Measurements from ENCODE around the gene TNFSF12. TPM values are rescaled to one million over a fixed set of nuclear protein-coding genes. Genes with fewer than 3 reads are reported as not detected.

Gene TNFSF12, protein sequence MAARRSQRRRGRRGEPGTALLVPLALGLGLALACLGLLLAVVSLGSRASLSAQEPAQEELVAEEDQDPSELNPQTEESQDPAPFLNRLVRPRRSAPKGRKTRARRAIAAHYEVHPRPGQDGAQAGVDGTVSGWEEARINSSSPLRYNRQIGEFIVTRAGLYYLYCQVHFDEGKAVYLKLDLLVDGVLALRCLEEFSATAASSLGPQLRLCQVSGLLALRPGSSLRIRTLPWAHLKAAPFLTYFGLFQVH
- 32.7 TPM for polyA plus RNA-seq
- long read RNA-seq, donor 1, partial matches to known transcripts: 0 of 4 reads
- long read RNA-seq, donor 1, other reads (novel, unspliced or antisense): 0 of 4 reads
- long read RNA-seq, donor 2, transcript TNFSF12-201 (7 exons, 1,553 nt): major isoform, 5 of 14 reads
- long read RNA-seq, donor 2, partial matches to known transcripts: 0 of 14 reads
- long read RNA-seq, donor 2, other reads (novel, unspliced or antisense): 7 of 14 reads
- long read RNA-seq, donor 3: 0 reads
- long read RNA-seq, donor 4, partial matches to known transcripts: 5 of 6 reads
- long read RNA-seq, donor 4, other reads (novel, unspliced or antisense): 0 of 6 reads
- long read RNA-seq, donor 5, transcript TNFSF12-201 (7 exons, 1,553 nt): major isoform, 7 of 19 reads
- long read RNA-seq, donor 5, partial matches to known transcripts: 6 of 19 reads
- long read RNA-seq, donor 5, other reads (novel, unspliced or antisense): 5 of 19 reads
- long read RNA-seq, donor 6, transcript TNFSF12-201 (7 exons, 1,553 nt): major isoform, 8 of 35 reads
- long read RNA-seq, donor 6, partial matches to known transcripts: 27 of 35 reads
- long read RNA-seq, donor 6, other reads (novel, unspliced or antisense): 0 of 35 reads
- long read RNA-seq, donor 7, transcript TNFSF12-201 (7 exons, 1,553 nt): major isoform, 5 of 7 reads
- long read RNA-seq, donor 7, partial matches to known transcripts: 0 of 7 reads
- long read RNA-seq, donor 7, other reads (novel, unspliced or antisense): 0 of 7 reads
- long read RNA-seq, donor 8, partial matches to known transcripts: 8 of 15 reads
- long read RNA-seq, donor 8, other reads (novel, unspliced or antisense): 0 of 15 reads
- long read RNA-seq, donor 9, transcript TNFSF12-201 (7 exons, 1,553 nt): major isoform, 5 of 8 reads
- long read RNA-seq, donor 9, partial matches to known transcripts: 0 of 8 reads
- long read RNA-seq, donor 9, other reads (novel, unspliced or antisense): 0 of 8 reads
- long read RNA-seq, donor 10, transcript TNFSF12-201 (7 exons, 1,553 nt): major isoform, 7 of 14 reads
- long read RNA-seq, donor 10, partial matches to known transcripts: 5 of 14 reads
- long read RNA-seq, donor 10, other reads (novel, unspliced or antisense): 0 of 14 reads
- long read RNA-seq, donor 11, partial matches to known transcripts: 6 of 10 reads
- long read RNA-seq, donor 11, other reads (novel, unspliced or antisense): 0 of 10 reads

DNA sequence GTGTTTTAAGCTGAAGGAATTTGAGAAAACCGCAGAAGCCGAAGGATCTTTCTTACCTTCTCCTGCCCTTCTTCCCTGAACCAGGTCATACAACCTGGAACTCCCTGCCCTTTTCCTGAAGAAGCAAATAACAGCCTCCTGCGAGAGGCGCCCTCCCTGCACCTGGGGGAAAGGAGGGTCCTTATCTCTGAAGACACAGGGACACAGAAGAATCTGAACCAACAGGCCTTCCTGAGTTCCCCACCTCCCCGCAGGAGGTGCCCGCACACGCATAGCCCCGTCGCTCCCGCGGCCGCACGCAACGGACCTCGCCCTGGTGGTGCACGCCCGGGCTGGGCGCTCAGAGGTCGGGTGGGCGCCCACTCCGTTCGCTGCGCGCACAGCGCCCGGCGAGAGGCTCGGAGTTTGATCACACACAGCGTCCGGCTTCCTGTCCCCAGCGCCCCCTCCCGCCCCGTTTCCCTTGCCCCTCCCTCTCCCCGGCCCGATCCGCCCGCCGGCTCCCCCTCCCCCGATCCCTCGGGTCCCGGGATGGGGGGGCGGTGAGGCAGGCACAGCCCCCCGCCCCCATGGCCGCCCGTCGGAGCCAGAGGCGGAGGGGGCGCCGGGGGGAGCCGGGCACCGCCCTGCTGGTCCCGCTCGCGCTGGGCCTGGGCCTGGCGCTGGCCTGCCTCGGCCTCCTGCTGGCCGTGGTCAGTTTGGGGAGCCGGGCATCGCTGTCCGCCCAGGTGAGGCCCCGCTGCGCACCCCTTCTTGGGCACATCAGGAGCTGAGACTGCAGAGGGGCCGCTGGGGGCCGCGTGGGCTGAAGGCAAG, at the start of gene TNFSF12:
TNFSF12 (plus strand) TSS at position 474 of the 816 bp plus-strand sequence; CDS start at position 570, 96 bp downstream.
- WGBS (ENCODE audit: insufficient coverage, low lambda C conversion rate): no CpG with 5 or more reads among the region's 65 CpGs
- no peaks in the 10 kb centered on the region for H3K27me3 ChIP-seq (ENCODE audit: control insufficient read depth, insufficient read depth, low read length)
- H3K9me3 ChIP-seq (ENCODE audit: control insufficient read depth, low read depth, low read length): no peaks in the 10 kb centered on the region
- peaks cover 24% of the 10 kb centered on the region for H3K4me1 ChIP-seq (ENCODE audit: control insufficient read depth, insufficient read depth, low read length)
- peak within 1 kb of the TSS; percentile 62 for H3K4me3 ChIP-seq (ENCODE audit: low read length)
- DNase-seq: peak in 1 of 2 donors; percentile 80
- H3K27ac ChIP-seq (ENCODE audit: low read length): peak within 1 kb of the TSS; percentile 90
- H3K36me3 ChIP-seq (ENCODE audit: control insufficient read depth, insufficient read depth, low read length): no peaks in the 10 kb centered on the region

DNA sequence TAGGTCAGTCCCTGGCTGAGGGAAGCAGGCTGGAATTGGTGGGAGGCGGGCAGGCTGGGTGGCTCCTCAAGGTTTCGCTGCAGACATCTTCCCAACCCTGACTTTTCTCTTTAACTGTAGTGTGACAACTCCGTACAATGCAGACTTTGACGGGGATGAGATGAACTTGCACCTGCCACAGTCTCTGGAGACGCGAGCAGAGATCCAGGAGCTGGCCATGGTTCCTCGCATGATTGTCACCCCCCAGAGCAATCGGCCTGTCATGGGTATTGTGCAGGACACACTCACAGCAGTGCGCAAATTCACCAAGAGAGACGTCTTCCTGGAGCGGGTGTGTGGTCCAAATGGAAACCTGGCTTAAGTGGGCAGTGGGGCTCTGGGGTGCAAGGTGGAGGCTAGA, 49.7 kb upstream of the TNFSF12 start:
- H3K27me3 ChIP-seq (ENCODE audit: control insufficient read depth, insufficient read depth, low read length): no peaks in the 10 kb centered on the region
- no peaks in the 10 kb centered on the region for H3K4me1 ChIP-seq (ENCODE audit: control insufficient read depth, insufficient read depth, low read length)
- no peaks in the 10 kb centered on the region for H3K9me3 ChIP-seq (ENCODE audit: control insufficient read depth, low read depth, low read length)
- no peak overlapping the region for H3K4me3 ChIP-seq (ENCODE audit: low read length)
- no peak for DNase-seq
- WGBS (ENCODE audit: insufficient coverage, low lambda C conversion rate): no CpG with 5 or more reads among the region's 11 CpGs
- H3K27ac ChIP-seq (ENCODE audit: low read length): no peak overlapping the region
- peaks cover 88% of the 10 kb centered on the region for H3K36me3 ChIP-seq (ENCODE audit: control insufficient read depth, insufficient read depth, low read length)

DNA sequence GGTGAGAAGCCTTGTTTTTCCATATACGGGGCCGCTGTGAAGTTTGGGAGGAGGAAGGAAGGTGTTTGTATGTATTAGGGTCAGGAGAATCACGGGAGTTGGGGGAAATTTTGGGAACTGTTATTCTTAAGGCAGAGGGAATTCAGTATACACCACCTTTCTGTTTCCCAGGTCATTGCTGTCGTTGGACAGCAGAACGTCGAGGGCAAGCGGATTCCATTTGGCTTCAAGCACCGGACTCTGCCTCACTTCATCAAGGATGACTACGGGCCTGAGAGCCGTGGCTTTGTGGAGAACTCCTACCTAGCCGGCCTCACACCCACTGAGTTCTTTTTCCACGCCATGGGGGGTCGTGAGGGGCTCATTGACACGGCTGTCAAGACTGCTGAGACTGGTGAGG, 47.1 kb upstream of the TNFSF12 start:
- no peak overlapping the region for H3K27ac ChIP-seq (ENCODE audit: low read length)
- no CpG with 5 or more reads among the region's 14 CpGs for WGBS (ENCODE audit: insufficient coverage, low lambda C conversion rate)
- H3K4me1 ChIP-seq (ENCODE audit: control insufficient read depth, insufficient read depth, low read length): no peaks in the 10 kb centered on the region
- no peaks in the 10 kb centered on the region for H3K27me3 ChIP-seq (ENCODE audit: control insufficient read depth, insufficient read depth, low read length)
- H3K9me3 ChIP-seq (ENCODE audit: control insufficient read depth, low read depth, low read length): no peaks in the 10 kb centered on the region
- DNase-seq: no peak
- H3K36me3 ChIP-seq (ENCODE audit: control insufficient read depth, insufficient read depth, low read length): peaks cover 91% of the 10 kb centered on the region
- no peak overlapping the region for H3K4me3 ChIP-seq (ENCODE audit: low read length)

GRCh38 chr17:7502171-7502847, 46.5 kb upstream of the TNFSF12 start:
- no peaks in the 10 kb centered on the region for H3K9me3 ChIP-seq (ENCODE audit: control insufficient read depth, low read depth, low read length)
- H3K27ac ChIP-seq (ENCODE audit: low read length): no peak overlapping the region
- DNase-seq: no peak
- no peaks in the 10 kb centered on the region for H3K4me1 ChIP-seq (ENCODE audit: control insufficient read depth, insufficient read depth, low read length)
- H3K36me3 ChIP-seq (ENCODE audit: control insufficient read depth, insufficient read depth, low read length): peaks cover 91% of the 10 kb centered on the region
- WGBS (ENCODE audit: insufficient coverage, low lambda C conversion rate): no CpG with 5 or more reads among the region's 20 CpGs
- H3K4me3 ChIP-seq (ENCODE audit: low read length): no peak overlapping the region
- no peaks in the 10 kb centered on the region for H3K27me3 ChIP-seq (ENCODE audit: control insufficient read depth, insufficient read depth, low read length)

GRCh38 chr17:7502987-7503386, 45.9 kb upstream of the TNFSF12 start:
- Histone ChIP-seq H3K4me1 (ENCODE audit: control insufficient read depth, insufficient read depth, low read length) (no peaks in the 10 kb centered on the region), H3K9me3 (ENCODE audit: control insufficient read depth, low read depth, low read length) (no peaks in the 10 kb centered on the region), H3K27ac (ENCODE audit: low read length) (no peak overlapping the region), H3K36me3 (ENCODE audit: control insufficient read depth, insufficient read depth, low read length) (peaks cover 87% of the 10 kb centered on the region), H3K4me3 (ENCODE audit: low read length) (no peak overlapping the region), H3K27me3 (ENCODE audit: control insufficient read depth, insufficient read depth, low read length) (no peaks in the 10 kb centered on the region)
- no peak for DNase-seq
- WGBS (ENCODE audit: insufficient coverage, low lambda C conversion rate): no CpG with 5 or more reads among the region's 14 CpGs

- Histone ChIP-seq H3K27me3 (ENCODE audit: control insufficient read depth, insufficient read depth, low read length) (no peaks in the 10 kb centered on the region), H3K27ac (ENCODE audit: low read length) (no peak overlapping the region), H3K4me3 (ENCODE audit: low read length) (no peak overlapping the region), H3K36me3 (ENCODE audit: control insufficient read depth, insufficient read depth, low read length) (peaks cover 87% of the 10 kb centered on the region), H3K4me1 (ENCODE audit: control insufficient read depth, insufficient read depth, low read length) (no peaks in the 10 kb centered on the region), H3K9me3 (ENCODE audit: control insufficient read depth, low read depth, low read length) (no peaks in the 10 kb centered on the region)
- no CpG with 5 or more reads among the region's 8 CpGs for WGBS (ENCODE audit: insufficient coverage, low lambda C conversion rate)
- DNase-seq: no peak
Observed at GRCh38 chr17:7503521-7503920, 45.3 kb upstream of the TNFSF12 start.

GRCh38 chr17:7508145-7508544, 40.7 kb upstream of the TNFSF12 start:
- H3K27me3 ChIP-seq (ENCODE audit: control insufficient read depth, insufficient read depth, low read length): no peaks in the 10 kb centered on the region
- no peak for DNase-seq
- no peaks in the 10 kb centered on the region for H3K9me3 ChIP-seq (ENCODE audit: control insufficient read depth, low read depth, low read length)
- no CpG with 5 or more reads among the region's 11 CpGs for WGBS (ENCODE audit: insufficient coverage, low lambda C conversion rate)
- no peaks in the 10 kb centered on the region for H3K4me1 ChIP-seq (ENCODE audit: control insufficient read depth, insufficient read depth, low read length)
- H3K36me3 ChIP-seq (ENCODE audit: control insufficient read depth, insufficient read depth, low read length): peaks cover 85% of the 10 kb centered on the region
- no peak overlapping the region for H3K27ac ChIP-seq (ENCODE audit: low read length)
- H3K4me3 ChIP-seq (ENCODE audit: low read length): no peak overlapping the region

DNA sequence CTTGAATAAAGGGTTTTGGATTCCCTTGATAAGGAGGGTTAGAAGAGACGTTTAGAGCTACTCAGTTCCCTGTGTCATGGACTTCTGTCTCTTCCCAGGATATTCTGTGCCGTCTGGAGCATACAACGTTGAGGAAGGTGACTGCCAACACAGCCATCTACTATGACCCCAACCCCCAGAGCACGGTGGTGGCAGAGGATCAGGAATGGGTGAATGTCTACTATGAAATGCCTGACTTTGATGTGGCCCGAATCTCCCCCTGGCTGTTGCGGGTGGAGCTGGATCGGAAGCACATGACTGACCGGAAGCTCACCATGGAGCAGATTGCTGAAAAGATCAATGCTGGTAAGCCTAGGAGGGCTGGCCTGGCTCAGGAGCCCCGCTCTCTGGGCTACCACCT, 40.0 kb upstream of the TNFSF12 start:
- no peaks in the 10 kb centered on the region for H3K9me3 ChIP-seq (ENCODE audit: control insufficient read depth, low read depth, low read length)
- H3K4me1 ChIP-seq (ENCODE audit: control insufficient read depth, insufficient read depth, low read length): no peaks in the 10 kb centered on the region
- WGBS (ENCODE audit: insufficient coverage, low lambda C conversion rate): no CpG with 5 or more reads among the region's 9 CpGs
- peaks cover 85% of the 10 kb centered on the region for H3K36me3 ChIP-seq (ENCODE audit: control insufficient read depth, insufficient read depth, low read length)
- H3K27me3 ChIP-seq (ENCODE audit: control insufficient read depth, insufficient read depth, low read length): no peaks in the 10 kb centered on the region
- no peak overlapping the region for H3K4me3 ChIP-seq (ENCODE audit: low read length)
- H3K27ac ChIP-seq (ENCODE audit: low read length): no peak overlapping the region
- DNase-seq: no peak

GRCh38 chr17:7509937-7510336, 38.9 kb upstream of the TNFSF12 start:
- Histone ChIP-seq H3K27me3 (ENCODE audit: control insufficient read depth, insufficient read depth, low read length) (no peaks in the 10 kb centered on the region), H3K4me3 (ENCODE audit: low read length) (no peak overlapping the region), H3K36me3 (ENCODE audit: control insufficient read depth, insufficient read depth, low read length) (peaks cover 83% of the 10 kb centered on the region), H3K9me3 (ENCODE audit: control insufficient read depth, low read depth, low read length) (no peaks in the 10 kb centered on the region), H3K4me1 (ENCODE audit: control insufficient read depth, insufficient read depth, low read length) (peaks cover under 1% of the 10 kb centered on the region), H3K27ac (ENCODE audit: low read length) (no peak overlapping the region)
- 67% methylated on average over 1 of the region's 5 CpGs for WGBS (ENCODE audit: insufficient coverage, low lambda C conversion rate)
- peak; percentile 70 to 84 for DNase-seq
